B cell (primary cell): ENCODE measurements around the gene AGPAT1. TPM values are rescaled to one million over a fixed set of nuclear protein-coding genes. Genes with fewer than 3 reads are reported as not detected.

Source experiments
- ATAC-seq: fragments of 200-7000 bp; cut with Tn5 transposase; one replicate; pipeline ENCODE4 v1.10.0; 2021; ENCODE audit warnings: low read depth, mild to moderate bottlenecking, moderate number of reproducible peaks, moderate library complexity
- CTCF ChIA-PET: fragments of 350-600 bp; sonication (Branson Sonifier 250); formaldehyde crosslinking; loops from one replicate; lab custom pipeline; 2021; ENCODE audit warnings: antibody characterized with exemption, inconsistent platforms; lab: Charles Lee
- POLR2A ChIA-PET: fragments of 350-600 bp; sonication (Branson Sonifier 250); formaldehyde crosslinking; loops from one replicate; lab custom pipeline; 2021; ENCODE audit warnings: antibody characterized with exemption; lab: Charles Lee
- DNase-seq: peaks from one replicate; pipeline ENCODE4 v3.0.0; 2013
- H2AFZ ChIP-seq: 2 replicates; pipeline ENCODE4 v1.6.1; 2012; ENCODE audit warnings: mild to moderate bottlenecking, low read depth, low read length; ENCODE audit not compliant: insufficient read depth, poor library complexity, severe bottlenecking
- H3K27ac ChIP-seq, 2 donors: 1 replicate in 1 of 2; 2 replicates in 1 of 2; pipeline ENCODE4 v1.5.1; 2012 to 2013; ENCODE audit warnings: low read length in 2 of 2, mild to moderate bottlenecking in 2 of 2, moderate library complexity in 1 of 2
- H3K27me3 ChIP-seq, 4 experiments: fragments of 200-600 bp in 1 of 4; sonication (generic) in 1 of 4; replicated peaks in 1 of 4; 1 replicate in 2 of 4; 2 replicates in 2 of 4; pipeline versions ENCODE4 v1.6.1 to v1.7.0; 2013 to 2016; ENCODE audit warnings: low read length in 3 of 4, mild to moderate bottlenecking in 2 of 4, mixed read lengths in 1 of 4, moderate library complexity in 1 of 4; ENCODE audit not compliant: insufficient read depth in 4 of 4, control insufficient read depth in 3 of 4; ENCODE audit errors: control extremely low read depth in 1 of 4
- H3K36me3 ChIP-seq, 2 experiments: replicated peaks in 1 of 2; 1 replicate in 1 of 2; 2 replicates in 1 of 2; pipeline versions ENCODE4 v1.6.1 to v1.7.1; 2013; ENCODE audit warnings: low read length in 1 of 2; ENCODE audit not compliant: insufficient read depth in 2 of 2, control insufficient read depth in 1 of 2; ENCODE audit errors: control extremely low read depth in 1 of 2, extremely low read depth in 1 of 2
- H3K4me1 ChIP-seq, 2 donors: fragments of 200-600 bp in 1 of 2; sonication (generic) in 1 of 2; 1 replicate in 1 of 2; 2 replicates in 1 of 2; pipeline versions ENCODE4 v1.5.1 to v1.6.1; 2013 to 2017; ENCODE audit warnings: low read length in 2 of 2; ENCODE audit not compliant: control insufficient read depth in 2 of 2, insufficient read depth in 2 of 2
- H3K4me2 ChIP-seq: replicated peaks from 2 replicates; pipeline ENCODE3; 2012; ENCODE audit warnings: mild to moderate bottlenecking, low read depth, low read length; ENCODE audit not compliant: poor library complexity, severe bottlenecking
- H3K4me3 ChIP-seq, 5 experiments: fragments of 200-600 bp in 1 of 5; sonication (generic) in 1 of 5; 1 replicate in 3 of 5; 2 replicates in 2 of 5; pipeline versions ENCODE4 v1.5.1 to v1.7.0; 2011 to 2016; ENCODE audit warnings: low read length in 4 of 5, mild to moderate bottlenecking in 4 of 5, low read depth in 2 of 5, control low read depth in 1 of 5, moderate library complexity in 1 of 5; ENCODE audit not compliant: insufficient read depth in 1 of 5; ENCODE audit errors: control extremely low read depth in 1 of 5, extremely low read depth in 1 of 5
- H3K79me2 ChIP-seq: fragments of 200-600 bp; sonication (generic); one replicate; pipeline ENCODE4 v1.6.0; 2016; ENCODE audit warnings: low read length; ENCODE audit not compliant: control insufficient read depth, insufficient read depth
- H3K9ac ChIP-seq: fragments of 200-600 bp; sonication (generic); 2 replicates; pipeline ENCODE4 v1.6.1; 2017; ENCODE audit warnings: mild to moderate bottlenecking, low read length, moderate library complexity
- H3K9me3 ChIP-seq, 3 donors: one replicate each; pipeline versions ENCODE4 v1.6.1 to v1.7.1; 2013; ENCODE audit warnings: low read length in 2 of 3; ENCODE audit not compliant: control insufficient read depth in 2 of 3, insufficient read depth in 1 of 3; ENCODE audit errors: control extremely low read depth in 1 of 3
- H4K20me1 ChIP-seq: 2 replicates; pipeline ENCODE4 v1.6.0; 2012; ENCODE audit warnings: mild to moderate bottlenecking, low read length; ENCODE audit not compliant: insufficient read depth, control insufficient read depth, poor library complexity, severe bottlenecking
- H3K27ac Mint-ChIP-seq: one replicate; pipeline ENCODE4 v1.8.0; 2021; ENCODE audit warnings: mixed read lengths
- H3K27me3 Mint-ChIP-seq: one replicate; pipeline ENCODE4 v1.8.0; 2021; ENCODE audit warnings: mixed read lengths
- H3K4me1 Mint-ChIP-seq: one replicate; pipeline ENCODE4 v1.8.0; 2021; ENCODE audit warnings: mixed read lengths
- H3K4me3 Mint-ChIP-seq: one replicate; pipeline ENCODE4 v1.8.0; 2021; ENCODE audit warnings: mixed read lengths
- H3K9me3 Mint-ChIP-seq: one replicate; pipeline ENCODE4 v1.8.0; 2022; ENCODE audit warnings: mixed read lengths; ENCODE audit not compliant: insufficient read depth
- CTCF ChIP-seq: fragments of 200-600 bp; IDR thresholded peaks from one replicate; pipeline ENCODE4 v1.8.0; 2022; ENCODE audit warnings: antibody characterized with exemption, mild to moderate bottlenecking
- EZH2 ChIP-seq: IDR thresholded peaks from 2 replicates; pipeline ENCODE4 v1.6.1; 2012; ENCODE audit warnings: borderline replicate concordance, low read depth, mild to moderate bottlenecking, moderate library complexity, low read length; ENCODE audit not compliant: insufficient read depth, poor library complexity, severe bottlenecking
- WGBS: methylation state at CpG from one replicate; pipeline ENCODE4 v1.1.5; 2013; ENCODE audit warnings: missing lambda C conversion rate; ENCODE audit not compliant: insufficient coverage; 5-methylcytosine and 5-hydroxymethylcytosine counted together
- intact Hi-C: fragments of 100-400 bp; cut with micrococcal nuclease; formaldehyde crosslinking; loops from one replicate; pipeline ENCODE4 v1.10.0; 2022
- polyA plus RNA-seq: library from polyadenylated mRNA; depleted of rRNA; stranded (reverse); fragments of >200 nt; gene quantifications from 2 replicates; pipeline ENCODE4 v1.2.3, GENCODE V29; 2012
- total RNA-seq, 2 donors: library from RNA; stranded (reverse); fragments of 120-200 nt in 1 of 2; gene quantifications; 1 replicate in 1 of 2; 2 replicates in 1 of 2; pipeline versions ENCODE4 v1.2.3 to v1.2.4, GENCODE V29; 2013 to 2022

The AGPAT1 gene
- total and polyA plus RNA-seq, 2 donors (not counting 1 experiment from before 2014, with no cell fraction given) = 29.8 to 37.1 TPM

GRCh38 chr6:32149092-32149755, 26.7 kb downstream of the AGPAT1 start:
- Histone ChIP-seq H3K9ac (peak overlapping the region; percentile 43), H3K36me3 (no peaks in the 10 kb centered on the region), H3K27ac (no peak overlapping the region), H3K9me3 (peaks cover 0 to 16% (median 3%) of the 10 kb centered on the region in 3 donors), H3K4me3 (peak overlapping the region in 4 of 5 experiments; percentile 21 to 53 (median 38)), H2AFZ (peak overlapping the region; percentile 54), H3K4me1 (peaks cover 28 to 29% of the 10 kb centered on the region in 2 donors), H3K4me2 (peak overlapping the region; percentile 61), H4K20me1 (no peaks in the 10 kb centered on the region), H3K79me2 (no peaks in the 10 kb centered on the region), H3K27me3 (peaks cover 0 to 62% (median 30%) of the 10 kb centered on the region in 4 experiments)
- Mint-ChIP-seq H3K9me3 (no peaks in the 10 kb centered on the region), H3K4me1 (peaks cover 45% of the 10 kb centered on the region), H3K27ac (no peak overlapping the region), H3K4me3 (peak overlapping the region; percentile 73), H3K27me3 (peaks cover 65% of the 10 kb centered on the region)
- ChIA-PET POLR2A (interaction anchor here (0.6 kb wide), 1 partner anchor 19 kb away, joined by 8 read pairs; the partner anchor contains the start of gene FKBPL), CTCF (no interaction called here)
- no peak for DNase-seq
- TF ChIP-seq CTCF = no peak
- TF ChIP-seq EZH2 = no peak
- intact Hi-C loops = no loop called here
- ATAC-seq = peak; percentile 9
- 38% methylated on average over 43 of the region's 47 CpGs for WGBS
